ENCODE results near the gene SUSD4. TPM values are rescaled to one million over a fixed set of nuclear protein-coding genes. Genes with fewer than 3 reads are reported as not detected.

Gene SUSD4
- total and polyA plus RNA-seq, 2 donors (not counting 3 experiments of a cell fraction or from before 2014, with no cell fraction given), result not detected

DNA sequence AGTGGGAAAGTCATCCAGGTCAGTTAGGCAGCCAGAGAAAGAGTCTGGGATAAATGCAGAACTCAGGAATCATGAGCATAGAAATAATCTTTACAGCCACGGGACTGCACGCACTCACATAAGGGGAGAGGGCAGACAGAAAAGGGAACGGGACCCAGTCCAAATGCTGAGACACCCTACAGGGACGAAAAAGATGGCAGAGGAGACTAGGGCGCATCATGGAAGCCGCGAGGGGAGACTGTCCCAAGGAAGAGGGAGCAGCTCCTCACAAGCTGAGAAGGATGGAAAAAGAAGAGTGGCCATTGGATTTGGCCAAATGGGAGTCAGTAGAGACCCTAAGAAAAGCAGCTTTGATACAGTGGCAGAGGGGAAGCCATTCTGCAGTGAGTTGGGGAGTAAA, 118.0 kb downstream of the SUSD4 start:
- Histone ChIP-seq H3K79me2 (ENCODE audit: control insufficient read depth, insufficient read depth, low read length) (no peaks in the 10 kb centered on the region), H3K4me2 (ENCODE audit: insufficient read depth, low read length) (no peak overlapping the region), H3K9me1 (replicated peaks; ENCODE audit: control insufficient read depth, extremely low read depth, insufficient read depth, low read length) (no peaks in the 10 kb centered on the region), H2AFZ (ENCODE audit: low read depth, low read length) (no peak overlapping the region), H3K4me3 (replicated peaks in 1 of 3; ENCODE audit: insufficient read depth in 1 of 3, low read depth in 1 of 3, low read length in 3 of 3) (no peak overlapping the region), H3K4me1 (ENCODE audit: control insufficient read depth, extremely low read depth, insufficient read depth, low read length) (no peaks in the 10 kb centered on the region), H4K20me1 (replicated peaks; ENCODE audit: control insufficient read depth, extremely low read depth, insufficient read depth, low read length) (no peaks in the 10 kb centered on the region), H3K27ac (ENCODE audit: insufficient read depth, low read depth, low read length) (no peak overlapping the region), H3K9ac (replicated peaks; ENCODE audit: extremely low read depth, insufficient read depth, low read length) (no peak overlapping the region), H3K9me3 (replicated peaks; ENCODE audit: control insufficient read depth, insufficient read depth, low read length) (no peaks in the 10 kb centered on the region), H3K36me3 (ENCODE audit: control insufficient read depth in 2 of 2, extremely low read depth in 1 of 2, insufficient read depth in 2 of 2, low read length in 2 of 2) (no peaks in the 10 kb centered on the region), H3K27me3 (ENCODE audit: control insufficient read depth in 2 of 2, insufficient read depth in 2 of 2, low read length in 2 of 2) (no peaks in the 10 kb centered on the region)
- no peak for TF ChIP-seq POLR2AphosphoS5 (IDR thresholded peaks at IDR 0.05; ENCODE audit: insufficient read depth, low read depth, low read length)
- no peak for TF ChIP-seq JUN (IDR thresholded peaks at IDR 0.05; ENCODE audit: borderline replicate concordance, insufficient read depth, insufficient read length, low read depth)
- TF ChIP-seq POLR2A (IDR thresholded peaks at IDR 0.05; ENCODE audit: low read depth, low read length), result no peak
- TF ChIP-seq, protein P1, sequence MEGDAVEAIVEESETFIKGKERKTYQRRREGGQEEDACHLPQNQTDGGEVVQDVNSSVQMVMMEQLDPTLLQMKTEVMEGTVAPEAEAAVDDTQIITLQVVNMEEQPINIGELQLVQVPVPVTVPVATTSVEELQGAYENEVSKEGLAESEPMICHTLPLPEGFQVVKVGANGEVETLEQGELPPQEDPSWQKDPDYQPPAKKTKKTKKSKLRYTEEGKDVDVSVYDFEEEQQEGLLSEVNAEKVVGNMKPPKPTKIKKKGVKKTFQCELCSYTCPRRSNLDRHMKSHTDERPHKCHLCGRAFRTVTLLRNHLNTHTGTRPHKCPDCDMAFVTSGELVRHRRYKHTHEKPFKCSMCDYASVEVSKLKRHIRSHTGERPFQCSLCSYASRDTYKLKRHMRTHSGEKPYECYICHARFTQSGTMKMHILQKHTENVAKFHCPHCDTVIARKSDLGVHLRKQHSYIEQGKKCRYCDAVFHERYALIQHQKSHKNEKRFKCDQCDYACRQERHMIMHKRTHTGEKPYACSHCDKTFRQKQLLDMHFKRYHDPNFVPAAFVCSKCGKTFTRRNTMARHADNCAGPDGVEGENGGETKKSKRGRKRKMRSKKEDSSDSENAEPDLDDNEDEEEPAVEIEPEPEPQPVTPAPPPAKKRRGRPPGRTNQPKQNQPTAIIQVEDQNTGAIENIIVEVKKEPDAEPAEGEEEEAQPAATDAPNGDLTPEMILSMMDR (IDR thresholded peaks at IDR 0.05; ENCODE audit: extremely low read depth in 1 of 2, insufficient read depth in 1 of 2, low read depth in 1 of 2, low read length in 2 of 2), result no peak
- TF ChIP-seq MYC (IDR thresholded peaks at IDR 0.05; ENCODE audit: low read depth, low read length), result no peak
- no peak for TF ChIP-seq FOS (IDR thresholded peaks at IDR 0.05; ENCODE audit: borderline replicate concordance, insufficient read depth, low read length)
- TF ChIP-seq GATA2 (IDR thresholded peaks at IDR 0.05; ENCODE audit: insufficient read depth, insufficient read length, low read depth, low read length), result no peak
- no peak for TF ChIP-seq EZH2 (IDR thresholded peaks at IDR 0.05; ENCODE audit: borderline replicate concordance, low read depth, low read length, severe bottlenecking)
- FAIRE-seq (no peak), DNase-seq (ENCODE audit: low read depth, low spot score) (no peak)
- POLR2A ChIA-PET, result no interaction called here
- no TSS peak for BruUV-seq (replicated peaks)
- CTCF ChIA-PET, result interaction anchor here (7.0 kb wide), 1 partner anchor 113 kb away, joined by 80 read pairs; no protein-coding TSS in a partner anchor
- intact Hi-C loops (cut with micrococcal nuclease), result loop anchor here (1.0 kb wide), 1 partner anchor 113 kb away; no protein-coding TSS in a partner anchor
- dilution Hi-C loops (cut with MboI; ENCODE audit: extremely low pct_ligation_motif_present, low sequenced_read_pairs), result no loop called here
